ENCODE data around the gene TMEM121.
"Not testable (repeated sequence)": the region's sequence is repeated elsewhere in the genome, so short reads cannot be mapped to it uniquely, and the experiment has no call there.

TMEM121 gene

GRCh38 chr14:105570482-105570881 is 44.1 kb downstream of the TMEM121 start:
- DNase-seq (ENCODE audit: low read depth in 2 of 2), result no peak

DNA sequence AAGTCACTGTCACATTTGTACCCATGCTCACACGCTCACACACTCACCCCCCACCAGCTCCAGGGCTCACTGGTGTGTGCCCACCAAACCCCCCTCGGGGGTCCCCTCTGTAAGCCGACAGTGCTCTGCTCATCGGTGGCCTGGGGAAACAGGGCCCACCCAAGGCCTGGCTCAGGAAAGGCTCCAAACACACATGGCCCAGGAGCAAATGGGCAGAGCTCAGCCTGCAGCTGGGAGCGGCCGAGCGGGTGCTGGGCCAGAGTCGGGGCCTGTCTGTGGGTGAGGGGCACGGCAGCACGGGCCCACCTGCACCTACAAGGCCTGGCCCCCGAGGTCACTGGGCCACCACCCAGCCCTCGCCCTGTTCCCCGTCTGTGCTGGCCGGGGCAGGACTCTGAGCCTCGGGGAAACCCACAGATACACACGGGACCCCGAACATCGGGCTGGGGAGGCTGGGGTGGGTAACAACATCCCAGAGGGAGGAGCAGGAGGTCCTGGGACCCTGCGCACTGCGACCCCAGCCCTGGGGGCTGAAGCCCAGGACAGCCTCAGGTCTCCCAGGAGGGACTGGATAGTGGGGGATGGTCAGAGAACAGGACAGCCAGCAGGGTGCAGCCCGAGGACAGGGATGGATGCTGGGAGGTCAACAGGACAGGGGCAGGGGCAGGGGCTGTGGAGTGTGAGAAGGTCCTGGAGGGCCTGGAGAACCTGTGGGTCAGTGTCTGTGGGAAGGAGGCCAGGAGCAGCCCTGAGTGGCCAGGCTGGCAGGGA is 45.0 kb downstream of the TMEM121 start:
- not testable (repeated sequence) for DNase-seq (ENCODE audit: low read depth in 2 of 2)

DNA sequence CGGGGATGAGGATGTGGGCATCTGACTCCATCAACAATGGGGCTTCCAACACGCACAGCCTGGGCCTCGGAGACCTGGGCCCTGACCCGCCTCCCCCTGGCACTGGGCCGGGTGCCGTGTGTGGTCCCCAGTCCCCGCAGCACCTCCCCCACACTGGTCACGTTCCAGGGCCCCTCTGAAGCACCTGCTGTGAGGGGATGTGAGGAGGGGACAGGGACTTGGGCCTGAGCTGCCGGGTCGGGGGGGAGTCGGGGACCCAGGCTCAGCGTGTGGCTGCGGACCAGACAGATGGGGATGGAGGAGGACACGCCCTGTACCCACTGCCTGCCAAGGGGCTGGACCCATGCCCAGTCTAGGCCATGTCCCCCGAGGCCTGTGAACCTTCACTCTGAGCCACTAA is 45.7 kb downstream of the TMEM121 start:
- DNase-seq (ENCODE audit: low read depth in 2 of 2), result not testable (repeated sequence)

GRCh38 chr14:105573841-105574240 is 47.5 kb downstream of the TMEM121 start:
- DNase-seq (ENCODE audit: low read depth in 2 of 2), result not testable (repeated sequence)

DNA sequence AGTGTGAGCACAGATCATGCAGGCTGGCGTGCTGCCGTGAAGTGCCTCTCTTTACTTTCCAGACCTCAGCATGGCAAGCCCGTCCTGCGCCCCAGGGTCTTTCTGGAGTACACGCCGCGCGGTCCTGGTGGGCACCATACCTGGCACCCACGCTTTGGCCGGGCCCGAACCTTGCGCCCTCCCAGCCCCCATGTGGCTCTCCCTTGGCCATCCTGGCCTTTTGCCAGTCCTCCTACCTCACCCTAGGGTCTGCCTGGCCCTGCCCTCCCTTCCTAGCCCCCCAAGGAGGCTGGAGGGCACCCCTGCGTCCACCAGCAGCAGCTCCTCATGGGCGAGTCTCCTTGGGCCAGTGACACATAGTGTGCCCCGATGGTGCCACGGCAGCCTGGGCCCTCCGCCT is 48.0 kb downstream of the TMEM121 start:
- DNase-seq (ENCODE audit: low read depth in 2 of 2), result not testable (repeated sequence)

DNA sequence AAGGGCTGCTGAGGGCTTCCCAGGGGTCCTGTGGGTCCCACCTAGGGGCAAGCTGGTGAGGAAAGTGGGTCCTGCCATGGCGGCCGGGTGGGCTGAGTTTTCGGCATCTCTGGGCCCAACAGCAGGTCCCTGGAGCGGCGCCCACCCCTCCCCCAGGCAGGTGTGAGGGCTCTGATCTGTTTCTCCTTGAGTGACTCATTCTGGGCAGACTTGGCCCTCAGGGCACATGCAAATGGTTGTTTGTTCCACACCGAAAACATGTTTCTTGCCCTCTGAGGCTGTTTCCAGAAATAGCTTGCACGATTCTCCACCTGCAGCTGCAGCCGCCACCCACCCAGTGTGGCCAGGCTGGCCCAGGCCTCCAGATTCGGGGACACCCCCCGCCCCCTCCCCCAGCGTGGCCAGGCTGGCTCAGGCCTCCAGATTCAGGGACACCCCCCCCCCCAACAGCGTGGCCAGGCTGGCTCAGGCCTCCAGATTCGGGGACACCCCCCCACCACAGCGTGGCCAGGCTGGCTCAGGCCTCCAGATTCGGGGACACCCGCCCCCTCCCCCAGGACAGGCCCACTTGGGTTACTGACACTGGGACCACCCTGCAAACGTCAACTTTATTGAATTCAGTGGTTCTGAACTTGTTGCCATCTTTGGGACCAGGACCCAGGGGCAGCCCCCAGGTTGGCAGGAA is 48.8 kb downstream of the TMEM121 start:
- not testable (repeated sequence) for DNase-seq (ENCODE audit: low read depth in 2 of 2)

DNA sequence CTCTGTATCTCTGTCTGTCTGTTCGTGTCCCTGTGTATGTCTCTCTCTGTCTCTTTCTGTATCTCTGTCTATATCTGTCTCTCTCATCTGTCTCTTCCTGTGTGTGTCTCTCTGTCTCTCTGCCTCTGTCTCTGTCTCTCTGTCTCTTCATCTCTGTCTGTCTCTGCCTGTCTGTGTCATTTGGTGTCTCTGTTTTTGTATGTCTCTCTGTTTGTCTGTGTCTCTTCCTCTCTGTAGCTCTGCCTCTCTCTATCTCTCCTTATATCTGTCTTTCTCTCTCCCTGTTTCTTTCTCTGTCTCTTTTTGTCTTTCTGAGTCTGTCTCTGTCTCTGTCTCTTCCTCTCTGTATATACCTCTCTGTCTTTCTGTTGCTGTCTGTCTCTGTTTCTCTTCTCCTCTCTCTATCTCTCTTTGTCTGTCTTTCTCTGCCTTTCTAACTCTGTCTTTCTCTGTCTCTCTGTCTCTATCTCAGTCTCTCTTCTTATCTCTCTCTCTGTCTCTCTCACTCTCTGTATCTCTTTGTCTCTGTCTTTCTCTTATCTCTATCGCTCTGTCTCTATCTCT is 50.2 kb downstream of the TMEM121 start:
- no peak for DNase-seq (ENCODE audit: low read depth in 2 of 2)

DNA sequence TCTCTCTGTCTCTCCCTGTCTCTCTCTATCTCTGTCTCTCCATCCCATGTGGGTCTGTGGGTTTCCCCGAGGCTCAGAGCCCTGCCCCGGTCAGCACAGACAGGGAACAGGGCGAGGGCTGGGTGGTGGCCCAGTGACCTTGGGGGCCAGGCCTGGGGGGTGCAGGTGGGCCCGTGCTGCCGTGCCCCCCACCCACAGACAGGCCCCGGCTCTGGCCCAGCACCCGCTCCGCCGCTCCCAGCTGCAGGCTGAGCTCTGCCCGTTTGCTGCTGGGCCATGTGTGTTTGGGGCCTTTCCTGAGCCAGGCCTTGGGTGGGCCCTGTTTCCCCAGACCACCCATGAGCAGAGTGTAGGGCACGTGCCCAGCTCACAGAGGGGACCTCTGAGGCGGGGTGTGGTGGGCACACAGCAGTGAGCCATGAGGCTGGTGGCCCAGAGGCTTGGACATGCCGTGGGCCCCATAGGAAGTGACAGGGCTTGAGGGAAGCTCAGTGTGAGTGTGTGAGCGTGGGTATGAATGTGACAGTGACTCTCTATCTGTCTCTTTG is 51.0 kb downstream of the TMEM121 start:
- no peak for DNase-seq (ENCODE audit: low read depth in 2 of 2)

DNA sequence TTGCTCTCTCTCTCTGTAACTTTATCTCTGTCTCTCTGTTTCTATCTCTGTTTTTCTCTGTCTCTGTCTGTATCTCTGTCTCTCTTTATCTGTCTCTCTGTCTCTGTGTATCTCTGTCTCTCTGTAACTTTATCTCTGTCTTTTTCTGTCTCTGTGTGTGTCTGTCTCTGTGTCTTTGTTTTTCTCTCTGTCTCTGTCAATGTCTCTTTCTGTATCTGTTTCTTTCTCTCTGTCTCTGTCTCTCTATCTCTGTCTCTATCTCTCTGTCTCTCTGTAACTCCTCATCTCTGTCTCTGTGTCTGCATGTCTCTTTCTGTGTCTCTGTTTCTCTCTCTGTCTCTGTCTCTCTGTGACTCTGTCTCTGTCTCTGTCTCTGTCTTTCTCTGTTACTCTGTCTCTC is 51.7 kb downstream of the TMEM121 start:
- DNase-seq (ENCODE audit: low read depth in 2 of 2), result no peak

DNA sequence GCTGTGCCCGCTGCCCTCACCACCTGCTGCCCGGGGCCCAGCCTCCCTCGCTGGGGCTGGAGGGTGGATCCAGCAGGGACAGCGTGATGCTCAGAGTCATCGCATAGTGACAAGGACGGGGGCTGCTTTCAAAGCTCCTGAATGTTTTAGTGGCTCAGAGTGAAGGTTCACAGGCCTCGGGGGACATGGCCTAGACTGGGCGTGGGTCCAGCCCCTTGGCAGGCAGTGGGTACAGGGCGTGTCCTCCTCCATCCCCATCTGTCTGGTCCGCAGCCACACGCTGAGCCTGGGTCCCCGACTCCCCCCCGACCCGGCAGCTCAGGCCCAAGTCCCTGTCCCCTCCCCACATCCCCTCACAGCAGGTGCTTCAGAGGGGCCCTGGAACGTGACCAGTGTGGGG is 52.8 kb downstream of the TMEM121 start:
- not testable (repeated sequence) for DNase-seq (ENCODE audit: low read depth in 2 of 2)
